ENCODE data around the gene ABTB1.

Gene ABTB1

DNA sequence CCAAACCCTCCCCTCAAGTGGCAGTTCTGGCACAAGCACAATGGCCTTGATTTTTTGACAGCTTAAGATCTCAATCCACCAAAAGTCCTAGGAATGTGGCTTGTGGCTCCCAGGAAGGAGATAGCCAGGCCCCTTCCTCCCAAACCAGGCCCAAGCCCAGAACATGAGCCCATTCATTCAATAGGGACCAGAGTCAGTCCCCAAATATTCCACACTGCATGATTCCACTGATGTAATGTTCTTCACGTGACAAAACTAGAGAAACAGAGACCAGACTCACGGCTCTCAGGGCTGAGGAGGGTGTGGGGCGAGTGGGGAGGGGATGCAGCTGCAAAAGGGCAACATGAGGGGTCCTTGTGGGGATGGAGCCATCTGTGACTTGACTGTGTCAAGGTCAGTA, 25.5 kb downstream of the ABTB1 start:
- TF ChIP-seq, protein P1, sequence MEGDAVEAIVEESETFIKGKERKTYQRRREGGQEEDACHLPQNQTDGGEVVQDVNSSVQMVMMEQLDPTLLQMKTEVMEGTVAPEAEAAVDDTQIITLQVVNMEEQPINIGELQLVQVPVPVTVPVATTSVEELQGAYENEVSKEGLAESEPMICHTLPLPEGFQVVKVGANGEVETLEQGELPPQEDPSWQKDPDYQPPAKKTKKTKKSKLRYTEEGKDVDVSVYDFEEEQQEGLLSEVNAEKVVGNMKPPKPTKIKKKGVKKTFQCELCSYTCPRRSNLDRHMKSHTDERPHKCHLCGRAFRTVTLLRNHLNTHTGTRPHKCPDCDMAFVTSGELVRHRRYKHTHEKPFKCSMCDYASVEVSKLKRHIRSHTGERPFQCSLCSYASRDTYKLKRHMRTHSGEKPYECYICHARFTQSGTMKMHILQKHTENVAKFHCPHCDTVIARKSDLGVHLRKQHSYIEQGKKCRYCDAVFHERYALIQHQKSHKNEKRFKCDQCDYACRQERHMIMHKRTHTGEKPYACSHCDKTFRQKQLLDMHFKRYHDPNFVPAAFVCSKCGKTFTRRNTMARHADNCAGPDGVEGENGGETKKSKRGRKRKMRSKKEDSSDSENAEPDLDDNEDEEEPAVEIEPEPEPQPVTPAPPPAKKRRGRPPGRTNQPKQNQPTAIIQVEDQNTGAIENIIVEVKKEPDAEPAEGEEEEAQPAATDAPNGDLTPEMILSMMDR (IDR thresholded peaks at IDR 0.05; ENCODE audit: low read length) = no peak
- H3K4me3 ChIP-seq (ENCODE audit: low read depth, low read length, poor library complexity, severe bottlenecking) = peak overlapping the region; percentile 56
- H3K27me3 ChIP-seq (ENCODE audit: insufficient read depth, low read length) = no peaks in the 10 kb centered on the region
- no peaks in the 10 kb centered on the region for H3K79me2 ChIP-seq (ENCODE audit: insufficient read depth, low read length)
- no peaks in the 10 kb centered on the region for H4K20me1 ChIP-seq (ENCODE audit: insufficient read depth, low read length)
- H2AFZ ChIP-seq (ENCODE audit: low read length) = no peak overlapping the region
- peaks cover under 1% of the 10 kb centered on the region; the same call in 1 of the 2 replicates for H3K9me3 ChIP-seq (ENCODE audit: low read length)
- peak overlapping the region; percentile 82; the same call in 1 of the 2 replicates for H3K4me2 ChIP-seq (ENCODE audit: low read length)
- H3K9me2 ChIP-seq (ENCODE audit: low read depth, low read length) = no peaks in the 10 kb centered on the region
- H3F3A ChIP-seq (ENCODE audit: insufficient read depth, low read length) = no peaks in the 10 kb centered on the region
- H3K4me1 ChIP-seq (ENCODE audit: insufficient read depth, low read length, severe bottlenecking) = peaks cover 22% of the 10 kb centered on the region
- H3K27ac ChIP-seq (ENCODE audit: low read depth, low read length, poor library complexity, severe bottlenecking) = peak overlapping the region; percentile 78
- H3K36me3 ChIP-seq (ENCODE audit: insufficient read depth, low read length) = no peaks in the 10 kb centered on the region
- peak overlapping the region; percentile 50; the same call in 1 of the 2 replicates for H3K9ac ChIP-seq (ENCODE audit: low read length)

DNA sequence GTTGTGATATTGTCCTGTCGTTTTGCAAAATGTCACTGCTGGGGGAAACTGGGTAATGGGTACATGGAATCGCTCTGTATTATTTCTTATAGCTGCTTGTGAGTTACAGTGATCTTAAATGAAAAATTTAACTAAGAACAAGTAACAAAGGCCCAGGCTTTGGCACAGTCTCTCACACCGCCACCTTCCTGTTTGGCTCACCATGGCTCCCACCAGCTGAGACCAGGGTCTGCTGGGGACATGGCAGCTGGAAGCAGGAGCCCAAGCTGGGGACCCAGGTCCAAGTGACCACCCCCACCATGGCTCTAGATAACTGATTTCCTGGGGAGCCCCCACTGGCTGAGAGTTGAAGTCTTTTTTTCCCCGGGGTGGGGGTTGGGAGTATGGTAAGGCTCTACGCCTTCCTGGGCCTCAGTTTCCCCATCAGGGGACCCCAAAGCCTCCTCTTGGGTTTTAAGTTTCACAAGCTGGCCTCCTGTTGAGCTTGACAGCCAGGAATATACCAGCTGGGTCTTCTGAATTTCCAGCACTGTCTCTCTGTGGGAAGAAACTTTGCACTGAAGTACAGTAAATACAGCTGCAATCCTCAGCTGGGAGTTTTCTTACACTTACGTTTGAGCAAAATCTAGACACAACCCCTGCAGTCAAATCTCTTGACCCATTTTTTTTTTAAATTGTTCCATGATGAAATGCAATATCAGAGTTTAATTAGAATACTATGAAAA, 26.1 kb downstream of the ABTB1 start:
- Histone ChIP-seq H4K20me1 (ENCODE audit: insufficient read depth, low read length) (no peaks in the 10 kb centered on the region), H3F3A (ENCODE audit: insufficient read depth, low read length) (no peaks in the 10 kb centered on the region), H3K9ac (ENCODE audit: low read length) (no peak overlapping the region), H3K79me2 (ENCODE audit: insufficient read depth, low read length) (no peaks in the 10 kb centered on the region), H2AFZ (ENCODE audit: low read length) (no peak overlapping the region), H3K4me1 (ENCODE audit: insufficient read depth, low read length, severe bottlenecking) (peaks cover 22% of the 10 kb centered on the region), H3K27ac (ENCODE audit: low read depth, low read length, poor library complexity, severe bottlenecking) (no peak overlapping the region), H3K4me2 (ENCODE audit: low read length) (no peak overlapping the region), H3K9me3 (ENCODE audit: low read length) (peaks cover 4% of the 10 kb centered on the region; the same call in 1 of the 2 replicates), H3K9me2 (ENCODE audit: low read depth, low read length) (no peaks in the 10 kb centered on the region), H3K36me3 (ENCODE audit: insufficient read depth, low read length) (no peaks in the 10 kb centered on the region), H3K27me3 (ENCODE audit: insufficient read depth, low read length) (no peaks in the 10 kb centered on the region), H3K4me3 (ENCODE audit: low read depth, low read length, poor library complexity, severe bottlenecking) (no peak overlapping the region)
- no peak for TF ChIP-seq EZH2 (IDR thresholded peaks at IDR 0.05; ENCODE audit: borderline replicate concordance, low read length)
- TF ChIP-seq, protein P1 (IDR thresholded peaks at IDR 0.05; ENCODE audit: low read length) = no peak

DNA sequence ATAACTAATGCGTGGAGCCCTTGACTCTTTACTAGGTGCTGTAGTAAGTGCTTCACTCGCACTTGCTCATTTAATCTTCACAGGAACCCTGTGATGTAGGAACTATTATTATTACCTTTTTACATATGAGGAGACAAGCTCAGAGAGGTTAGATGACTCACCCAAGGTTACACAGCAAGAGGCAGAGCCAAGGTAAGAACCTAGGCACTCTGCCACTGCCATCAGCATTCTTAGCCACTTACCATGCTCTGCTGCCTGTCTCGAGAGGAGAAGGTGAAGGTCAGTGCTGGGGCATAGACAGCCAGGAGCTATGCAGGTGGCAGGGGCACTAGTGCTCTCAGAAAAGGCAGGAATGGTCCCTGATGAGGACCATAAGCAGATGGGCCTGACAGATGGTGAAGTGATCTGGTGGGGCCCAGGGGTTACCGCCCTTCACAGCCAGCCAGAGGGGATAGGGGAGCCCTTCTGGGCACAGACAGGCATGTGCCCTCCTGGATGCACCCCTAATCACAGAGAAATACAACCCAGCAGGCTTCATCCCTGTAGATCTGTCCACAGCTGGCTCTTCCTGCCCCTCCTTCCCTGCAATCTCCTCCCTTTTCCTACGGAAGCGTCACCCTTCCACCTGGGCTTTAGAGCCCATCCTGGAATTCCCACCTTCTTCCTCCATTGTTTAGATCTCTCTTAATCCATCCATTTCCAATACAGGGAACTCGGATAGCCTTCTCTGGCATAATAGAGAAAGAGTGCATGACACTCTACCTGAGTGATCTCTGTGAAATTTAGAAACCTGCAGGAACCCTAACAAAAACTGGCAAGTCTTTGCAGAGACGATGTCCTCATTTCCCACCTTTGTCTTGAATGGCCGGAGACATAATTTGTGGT, 26.9 kb downstream of the ABTB1 start:
- Histone ChIP-seq H3K4me3 (ENCODE audit: low read depth, low read length, poor library complexity, severe bottlenecking) (no peak overlapping the region), H3K79me2 (ENCODE audit: insufficient read depth, low read length) (no peaks in the 10 kb centered on the region), H3K4me1 (ENCODE audit: insufficient read depth, low read length, severe bottlenecking) (peaks cover 22% of the 10 kb centered on the region), H3K9me3 (ENCODE audit: low read length) (peaks cover 4% of the 10 kb centered on the region; the same call in 1 of the 2 replicates), H3K9me2 (ENCODE audit: low read depth, low read length) (no peaks in the 10 kb centered on the region), H3K4me2 (ENCODE audit: low read length) (no peak overlapping the region), H3K36me3 (ENCODE audit: insufficient read depth, low read length) (no peaks in the 10 kb centered on the region), H4K20me1 (ENCODE audit: insufficient read depth, low read length) (no peaks in the 10 kb centered on the region), H3K27ac (ENCODE audit: low read depth, low read length, poor library complexity, severe bottlenecking) (no peak overlapping the region), H2AFZ (ENCODE audit: low read length) (no peak overlapping the region), H3K9ac (ENCODE audit: low read length) (no peak overlapping the region), H3F3A (ENCODE audit: insufficient read depth, low read length) (no peaks in the 10 kb centered on the region), H3K27me3 (ENCODE audit: insufficient read depth, low read length) (no peaks in the 10 kb centered on the region)
- no peak for TF ChIP-seq EZH2 (IDR thresholded peaks at IDR 0.05; ENCODE audit: borderline replicate concordance, low read length)
- TF ChIP-seq, protein P1 (IDR thresholded peaks at IDR 0.05; ENCODE audit: low read length) = no peak
